Iris pigment epithelial cell (primary cell): ENCODE data around the gene MTSS2.
"Not testable (repeated sequence)": the region's sequence is repeated elsewhere in the genome, so short reads cannot be mapped to it uniquely, and the experiment has no call there.

Experiments used
- DNase-seq: peaks from one replicate; pipeline ENCODE4 v3.0.0-alpha.2; 2011; ENCODE audit warnings: low read depth

The MTSS2 gene

GRCh38 chr16:70674221-70675014 is 11.4 kb downstream of the MTSS2 start:
- DNase-seq, result no peak

GRCh38 chr16:70670938-70671337 is 14.9 kb downstream of the MTSS2 start:
- not testable (repeated sequence) for DNase-seq

GRCh38 chr16:70670175-70670574 is 15.7 kb downstream of the MTSS2 start:
- no peak for DNase-seq

GRCh38 chr16:70665806-70666735 is 19.8 kb downstream of the MTSS2 start:
- no peak for DNase-seq

GRCh38 chr16:70665113-70665694 is 20.6 kb downstream of the MTSS2 start:
- no peak for DNase-seq

- no peak for DNase-seq
Observed at GRCh38 chr16:70664325-70665112, 21.3 kb downstream of the MTSS2 start.

- no peak for DNase-seq
Observed at GRCh38 chr16:70663524-70664324, 22.1 kb downstream of the MTSS2 start.

GRCh38 chr16:70662991-70663523 is 22.8 kb downstream of the MTSS2 start:
- DNase-seq, result no peak

GRCh38 chr16:70661918-70662641 is 23.8 kb downstream of the MTSS2 start:
- peak; percentile 37 for DNase-seq

GRCh38 chr16:70661534-70661917 is 24.3 kb downstream of the MTSS2 start:
- no peak for DNase-seq

GRCh38 chr16:70660672-70661350 is 25.0 kb downstream of the MTSS2 start:
- no peak for DNase-seq

GRCh38 chr16:70659953-70660671 is 25.7 kb downstream of the MTSS2 start:
- DNase-seq, result no peak

- no peak for DNase-seq
Observed at GRCh38 chr16:70659546-70659945, 26.3 kb downstream of the MTSS2 start.

- DNase-seq, result no peak
Observed at GRCh38 chr16:70658921-70659320, 26.9 kb downstream of the MTSS2 start.

- DNase-seq, result no peak
Observed at GRCh38 chr16:70657956-70658355, 27.9 kb downstream of the MTSS2 start.

- no peak for DNase-seq
Observed at GRCh38 chr16:70656712-70657263, 29.1 kb downstream of the MTSS2 start.

GRCh38 chr16:70656065-70656711 is 29.7 kb downstream of the MTSS2 start:
- DNase-seq, result no peak
